K562 (cell line): ENCODE results near the gene PEX6. TPM values are rescaled to one million over a fixed set of nuclear protein-coding genes. Genes with fewer than 3 reads are reported as not detected.

Source experiments
- CAMTA2 ChIP-seq: fragments of 250-450 bp; sonication (Bioruptor Pico); conservative IDR thresholded peaks from 2 replicates; pipeline ENCODE4 v1.5.1; 2022
- CEBPB ChIP-seq: fragments of 450-650 bp; IDR thresholded peaks from 2 replicates; pipeline ENCODE4 v1.6.1; 2016; ENCODE audit warnings: missing genetic modification characterization, missing compliant biosample characterization
- CTBP1 ChIP-seq: fragments of 450-650 bp; IDR thresholded peaks from 2 replicates; pipeline ENCODE4 v1.6.1; 2016; ENCODE audit warnings: borderline replicate concordance
- E2F5 ChIP-seq: sonication (generic); formaldehyde crosslinking; IDR thresholded peaks from 2 replicates; pipeline ENCODE4 v1.8.0; 2022; ENCODE audit warnings: mild to moderate bottlenecking, missing genetic modification reagents
- ELF1 ChIP-seq: fragments of 200-800 bp; sonication (Bioruptor generic); IDR thresholded peaks from 2 replicates; pipeline ENCODE4 v1.6.1; 2016; ENCODE audit warnings: missing genetic modification characterization, missing compliant biosample characterization
- HNRNPLL ChIP-seq: fragments of 200-400 bp; formaldehyde crosslinking; IDR thresholded peaks from 2 replicates; pipeline ENCODE4 v1.6.1; 2017; ENCODE audit warnings: low read length, low read depth, mild to moderate bottlenecking; ENCODE audit not compliant: poor library complexity, severe bottlenecking
- JUND ChIP-seq, 2 experiments: IDR thresholded peaks; 2 replicates in 1 of 2; 3 replicates in 1 of 2; pipeline ENCODE4 v1.6.1; 2011; ENCODE audit warnings: borderline replicate concordance in 2 of 2, low read depth in 2 of 2, low read length in 2 of 2, improper control_type of control experiment in 1 of 2, missing biosample characterization in 1 of 2, missing genetic modification characterization in 1 of 2, missing genetic modification reagents in 1 of 2
- MBD2 ChIP-seq: sonication (generic); IDR thresholded peaks from 2 replicates; pipeline ENCODE4 v1.6.1; 2016; ENCODE audit warnings: low read depth, borderline replicate concordance
- MTA2 ChIP-seq: fragments of 450-650 bp; IDR thresholded peaks from 2 replicates; pipeline ENCODE4 v1.6.1; 2016; ENCODE audit warnings: low read depth
- PHF8 ChIP-seq: fragments of 200-600 bp; sonication (generic); IDR thresholded peaks from 2 replicates; pipeline ENCODE4 v1.6.1; 2012; ENCODE audit warnings: mixed run types, mild to moderate bottlenecking, inconsistent platforms, low read length, moderate library complexity, borderline replicate concordance
- POLR2G ChIP-seq: fragments of 200-400 bp; formaldehyde crosslinking; IDR thresholded peaks from 2 replicates; pipeline ENCODE4 v1.6.1; 2017; ENCODE audit warnings: low read depth, mild to moderate bottlenecking, antibody characterized with exemption, low read length, moderate library complexity
- SETDB1 ChIP-seq: IDR thresholded peaks from one replicate; pipeline ENCODE4 v1.6.1; 2012; ENCODE audit warnings: low read length, control low read depth, inconsistent platforms
- SPI1 ChIP-seq: IDR thresholded peaks from 2 replicates; pipeline ENCODE4 v1.6.1; 2011; ENCODE audit warnings: low read depth, low read length, control low read depth, borderline replicate concordance
- SRSF3 ChIP-seq: fragments of 200-400 bp; formaldehyde crosslinking; IDR thresholded peaks from 2 replicates; pipeline ENCODE4 v1.6.1; 2016; ENCODE audit warnings: mild to moderate bottlenecking, low read length, moderate library complexity; ENCODE audit not compliant: insufficient read depth
- TAF9B ChIP-seq: fragments of 450-650 bp; IDR thresholded peaks from 2 replicates; pipeline ENCODE4 v1.6.1; 2018; ENCODE audit warnings: mild to moderate bottlenecking; ENCODE audit not compliant: partially characterized antibody
- TAL1 ChIP-seq: fragments of 450-650 bp; IDR thresholded peaks from 2 replicates; pipeline ENCODE4 v1.6.1; 2016; ENCODE audit warnings: mild to moderate bottlenecking
- XRCC5 ChIP-seq: fragments of 200-400 bp; formaldehyde crosslinking; IDR thresholded peaks from 2 replicates; pipeline ENCODE4 v1.6.1; 2017; ENCODE audit warnings: low read depth, mild to moderate bottlenecking, low read length
- ZBTB12 ChIP-seq: fragments of 250-450 bp; sonication (Bioruptor Pico); IDR thresholded peaks from 2 replicates; pipeline ENCODE4 v1.4.0; 2020
- ZBTB26 ChIP-seq: fragments of 450-650 bp; formaldehyde crosslinking; IDR thresholded peaks from 2 replicates; pipeline ENCODE4 v1.4.0; 2022; ENCODE audit warnings: missing genetic modification characterization
- polyA plus RNA-seq, 8 experiments: library from polyadenylated mRNA; depleted of rRNA in 4 of 8; stranded (reverse) in 5 of 8; unstranded in 3 of 8; fragments of >200 nt; fragmentation: Nextera tagmentation in 2 of 8; fragmentation: Illumina TruSeq in 1 of 8; extraction: Ambion mirVana in 2 of 8; extraction: Trizol in 1 of 8; gene quantifications; 2 replicates each; pipeline versions ENCODE4 v1.2.1 to v1.2.3, GENCODE V29; 2011 to 2014; ENCODE audit warnings: inconsistent platforms in 1 of 8, missing spikeins in 1 of 8
- total RNA-seq, 7 experiments: library from RNA; depleted of rRNA in 6 of 7; stranded (reverse); fragments of >200 nt in 6 of 7; fragmentation: Illumina TruSeq in 2 of 7; extraction: Trizol in 2 of 7; gene quantifications; 2 replicates each; pipeline versions ENCODE4 v1.2.1 to v1.2.3, GENCODE V29; 2011 to 2021; ENCODE audit warnings: low replicate concordance in 1 of 7

Gene PEX6
- total and polyA plus RNA-seq, 9 of the 15 experiments (the other 6 are each of a cell fraction or from before 2014, with no cell fraction given), result 0.17 to 20.8 (median 6.9) TPM

GRCh38 chr6:43021270-43022047, 42.5 kb upstream of the PEX6 start, which contains the start of gene RRP36 (continued):
- TF ChIP-seq HNRNPLL (no peak), TAF9B (peak; percentile 46), PHF8 (peak; percentile 81; the same call in 1 of the 2 replicates), XRCC5 (0 out of 2 replicates have a peak, but pooled peaks have one; percentile 26), ZBTB12 (CRISPR knock-in tag) (no peak; the same call in 1 of the 2 replicates), SPI1 (peak; percentile 59; the same call in 1 of the 2 replicates), JUND (IDR thresholded peaks at IDR 0.05; ENCODE audit: borderline replicate concordance, low read depth, low read length) (peak; percentile 46; the same call in 1 of the 2 replicates), JUND (tag; IDR thresholded peaks at IDR 0.05; ENCODE audit: borderline replicate concordance, low read depth, low read length) (no peak; the same call in 2 of the 3 replicates), CTBP1 (peak; percentile 66), MBD2 (peak; percentile 61), POLR2G (peak; percentile 92), SRSF3 (no peak), E2F5 (CRISPR knock-in tag) (no peak), TAL1 (no peak), SETDB1 (no peak), ZBTB26 (no peak), ELF1 (tag) (no peak), CEBPB (no peak), MTA2 (no peak), CAMTA2 (CRISPR knock-in tag) (0 out of 2 replicates have a peak, but pooled peaks have one; percentile 45)
